RWPE1 (cell line): ENCODE measurements around the gene NMS.

Source experiments
- CTCF ChIA-PET: fragments of 350-600 bp; sonication (Branson Sonifier 250); formaldehyde crosslinking; extraction: SDS; loops from one replicate; lab custom pipeline; 2021; lab: Yijun Ruan, JAX
- POLR2A ChIA-PET: fragments of 400-600 bp; formaldehyde crosslinking; extraction: SDS; loops from one replicate; lab custom pipeline; 2020; ENCODE audit warnings: antibody characterized with exemption; ENCODE audit not compliant: low non-redundant PET; lab: Yijun Ruan, JAX
- DNase-seq: peaks from one replicate; pipeline ENCODE4 v3.0.0; 2012; ENCODE audit warnings: low spot score
- H3K27ac ChIP-seq: fragments of 450-650 bp; 2 replicates; pipeline ENCODE4 v1.5.1; 2017
- CTCF ChIP-seq: fragments of 450-650 bp; conservative IDR thresholded peaks from 2 replicates; pipeline ENCODE4 v1.5.1; 2017; ENCODE audit warnings: low read depth, mild to moderate bottlenecking

Gene NMS

DNA sequence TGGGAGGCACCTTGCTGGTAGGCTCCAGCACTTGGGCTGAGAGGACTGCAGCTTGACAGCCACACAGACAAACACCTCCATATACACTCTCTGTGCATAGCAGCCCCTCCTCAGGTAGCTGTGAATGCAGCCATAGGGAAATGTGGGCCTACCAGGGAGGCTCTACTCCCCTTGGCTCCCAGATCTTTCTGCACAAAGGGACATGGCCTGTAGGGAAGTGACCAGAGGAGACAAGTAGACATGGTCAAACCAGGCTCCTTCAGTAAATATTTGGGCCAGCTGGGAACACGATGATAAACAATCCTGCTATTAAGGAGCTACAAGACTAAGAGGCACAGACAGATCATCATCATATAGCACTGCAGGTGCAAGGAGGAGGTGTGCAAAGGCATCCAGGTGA lies 56.6 kb downstream of the NMS start:
- no peak for DNase-seq
- TF ChIP-seq CTCF: no peak
- POLR2A ChIA-PET: no interaction called here
- H3K27ac ChIP-seq: no peak overlapping the region
- CTCF ChIA-PET: no interaction called here

- no peak for TF ChIP-seq CTCF
- ChIA-PET CTCF (no interaction called here), POLR2A (no interaction called here)
- H3K27ac ChIP-seq: no peak overlapping the region
- DNase-seq: no peak
These were observed 57.2 kb downstream of the NMS start for GRCh38 chr2:100527440-100528015.

GRCh38 chr2:100529176-100529575 lies 58.9 kb downstream of the NMS start:
- ChIA-PET POLR2A (no interaction called here), CTCF (interaction anchor here (0.7 to 1.1 kb wide), 2 partner anchors 9 to 68 kb away, joined by 4 read pairs; no protein-coding TSS in a partner anchor)
- no peak for DNase-seq
- no peak overlapping the region for H3K27ac ChIP-seq
- TF ChIP-seq CTCF: no peak

DNA sequence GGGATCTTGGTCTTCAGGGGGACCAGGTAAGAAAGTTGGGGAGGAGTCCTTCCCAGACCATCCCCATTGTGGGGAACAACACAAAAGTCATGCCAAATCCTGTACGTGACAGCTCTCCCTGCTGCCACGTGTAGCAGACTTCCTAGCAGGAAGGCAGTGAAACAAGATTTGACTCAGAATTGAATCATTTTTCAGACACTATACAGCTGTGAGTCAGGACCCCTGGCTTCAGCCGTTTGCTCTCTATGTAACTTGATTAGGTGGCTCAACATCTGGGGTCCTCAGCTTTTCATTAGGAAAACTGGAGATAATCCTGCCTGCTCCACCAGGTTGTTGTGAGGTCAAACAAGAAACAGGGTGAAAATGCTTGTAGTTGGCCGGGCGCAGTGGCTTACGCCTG lies 59.6 kb downstream of the NMS start:
- ChIA-PET CTCF (no interaction called here), POLR2A (no interaction called here)
- H3K27ac ChIP-seq: no peak overlapping the region
- no peak for TF ChIP-seq CTCF
- DNase-seq: peak; percentile 15
